Motor neuron (in vitro differentiated cells): ENCODE data around the gene PDE4D. TPM values are rescaled to one million over a fixed set of nuclear protein-coding genes. Genes with fewer than 3 reads are reported as not detected.
"Not testable (repeated sequence)": the region's sequence is repeated elsewhere in the genome, so short reads cannot be mapped to it uniquely, and the experiment has no call there.

Experiments
- ATAC-seq, 8 experiments: fragments of 200-7000 bp; cut with Tn5 transposase; replicated peaks in 6 of 8; 2 replicates each; pipeline ENCODE4 v1.8.0; 2021; ENCODE audit warnings: mild to moderate bottlenecking in 8 of 8, moderate library complexity in 8 of 8
- H3K27ac ChIP-seq, 2 donors: fragments of 250-450 bp; sonication (Bioruptor Pico); 2 replicates each; pipeline ENCODE4 v1.9.0; 2021; ENCODE audit warnings: antibody characterized with exemption in 2 of 2, mild to moderate bottlenecking in 2 of 2, moderate library complexity in 1 of 2
- H3K4me1 ChIP-seq, 2 donors: fragments of 250-450 bp; sonication (Bioruptor Pico); replicated peaks in 1 of 2; 2 replicates each; pipeline ENCODE4 v1.6.1; 2021; ENCODE audit warnings: antibody characterized with exemption in 2 of 2, mild to moderate bottlenecking in 2 of 2, moderate library complexity in 1 of 2
- H3K4me3 ChIP-seq, 5 donors: fragments of 250-450 bp; sonication (Bioruptor Pico); 2 replicates each; pipeline ENCODE4 v1.9.0; 2021; ENCODE audit warnings: antibody characterized with exemption in 5 of 5, mild to moderate bottlenecking in 5 of 5, moderate library complexity in 4 of 5
- WGBS, 10 experiments: fragments of 450-650 bp; shearing (Covaris generic); methylation state at CpG; one replicate each; pipeline ENCODE4 v1.0.0; 2022; 5-methylcytosine and 5-hydroxymethylcytosine counted together
- in situ Hi-C, 9 experiments: fragments of 400-800 bp; cut with MboI; loops; one replicate each; pipeline ENCODE4 v1.15.0; 2021; ENCODE audit warnings: low sequenced_read_pairs in 9 of 9, low pct_unique_long_range_greater_than_20kb in 2 of 9; ENCODE audit not compliant: unreplicated experiment in 9 of 9
- total RNA-seq, 8 experiments: library from RNA; unstranded; fragments of 300-600 nt; gene quantifications; 2 replicates each; pipeline versions ENCODE4 v1.2.3 to v1.2.4, GENCODE V29; 2022

Gene PDE4D
- total RNA-seq, 8 experiments from 2014 or later, result 10.1 to 57.2 (median 23.7) TPM

DNA sequence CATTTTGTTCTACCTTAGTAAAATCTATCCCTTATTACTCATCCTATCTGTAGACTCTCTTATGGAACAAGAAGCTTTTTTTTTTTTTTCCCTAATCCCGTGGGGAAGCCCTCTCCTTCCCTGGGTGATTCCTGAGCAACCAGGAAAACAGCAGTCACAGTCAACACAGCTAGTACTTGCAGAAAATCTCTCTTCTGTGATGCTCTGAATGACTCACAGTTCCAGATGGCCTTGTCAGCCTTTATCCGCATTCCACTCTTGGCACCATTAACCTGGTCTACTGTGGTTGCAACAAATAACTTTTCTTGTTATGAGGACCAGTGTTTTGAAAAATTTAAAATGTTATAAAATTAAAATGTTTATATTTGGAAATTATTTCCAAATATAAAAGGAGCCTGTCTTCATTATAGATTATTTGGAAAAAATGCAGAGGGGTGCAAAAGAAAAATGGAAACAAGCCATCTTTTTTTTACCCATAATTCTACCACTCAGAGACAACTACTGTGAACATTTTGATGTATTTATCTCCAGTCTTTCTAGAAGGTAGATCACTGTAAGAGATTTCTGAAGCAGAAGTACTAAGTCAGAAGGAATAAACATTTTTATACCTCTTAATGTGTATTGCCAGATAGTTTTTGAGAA, 824.0 kb downstream of the PDE4D start:
- H3K27ac ChIP-seq, result no peak overlapping the region
- H3K4me1 ChIP-seq, result no peaks in the 10 kb centered on the region
- no peak overlapping the region for H3K4me3 ChIP-seq
- 11 to 80% (median 57%) methylated on average over 1 to 2 of the region's 2 CpGs; no CpG with 5 or more reads in 1 of the 10 experiments for WGBS, 10 experiments
- ATAC-seq, result peak; percentile 39 to 98 (median 66)
- in situ Hi-C loops, result no loop called here

DNA sequence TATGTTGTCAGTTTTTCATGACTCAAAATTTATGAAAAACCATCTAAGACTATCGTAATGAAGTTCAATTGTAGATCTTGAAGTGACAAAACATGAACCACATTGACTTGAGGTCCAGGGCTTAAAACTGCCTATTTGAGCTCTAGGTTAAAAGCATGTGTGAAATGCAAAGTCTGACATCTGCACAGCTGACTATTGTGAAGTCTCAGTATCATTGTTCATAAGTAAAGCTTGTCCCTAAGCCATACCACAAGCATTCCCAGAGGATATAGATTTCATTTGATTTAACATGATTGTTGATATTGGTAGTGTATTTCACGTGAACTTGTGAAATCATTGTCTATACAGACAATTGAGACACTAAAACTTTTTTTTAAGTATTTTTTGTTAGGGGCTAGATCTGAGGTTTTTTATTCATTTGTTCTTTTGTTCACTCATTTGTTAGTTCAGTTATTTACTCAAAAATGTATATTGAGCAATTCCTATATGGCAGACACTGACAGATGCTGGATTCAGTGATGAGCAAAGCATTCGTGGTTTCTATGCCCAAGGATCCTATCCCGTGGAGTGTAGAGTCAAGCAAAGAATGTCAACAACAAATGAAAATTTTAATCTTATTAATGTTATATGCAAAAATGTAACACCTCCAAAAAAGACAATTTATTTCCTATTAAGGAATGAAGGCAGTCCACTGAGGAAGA, 825.4 kb downstream of the PDE4D start:
- no peak for ATAC-seq
- 59 to 100% (median 90%) methylated on average over 2 to 4 of the region's 4 CpGs; no CpG with 5 or more reads in 1 of the 10 experiments for WGBS, 10 experiments
- no peak overlapping the region for H3K4me3 ChIP-seq
- no peaks in the 10 kb centered on the region for H3K4me1 ChIP-seq
- H3K27ac ChIP-seq, result no peak overlapping the region
- in situ Hi-C loops, result no loop called here

DNA sequence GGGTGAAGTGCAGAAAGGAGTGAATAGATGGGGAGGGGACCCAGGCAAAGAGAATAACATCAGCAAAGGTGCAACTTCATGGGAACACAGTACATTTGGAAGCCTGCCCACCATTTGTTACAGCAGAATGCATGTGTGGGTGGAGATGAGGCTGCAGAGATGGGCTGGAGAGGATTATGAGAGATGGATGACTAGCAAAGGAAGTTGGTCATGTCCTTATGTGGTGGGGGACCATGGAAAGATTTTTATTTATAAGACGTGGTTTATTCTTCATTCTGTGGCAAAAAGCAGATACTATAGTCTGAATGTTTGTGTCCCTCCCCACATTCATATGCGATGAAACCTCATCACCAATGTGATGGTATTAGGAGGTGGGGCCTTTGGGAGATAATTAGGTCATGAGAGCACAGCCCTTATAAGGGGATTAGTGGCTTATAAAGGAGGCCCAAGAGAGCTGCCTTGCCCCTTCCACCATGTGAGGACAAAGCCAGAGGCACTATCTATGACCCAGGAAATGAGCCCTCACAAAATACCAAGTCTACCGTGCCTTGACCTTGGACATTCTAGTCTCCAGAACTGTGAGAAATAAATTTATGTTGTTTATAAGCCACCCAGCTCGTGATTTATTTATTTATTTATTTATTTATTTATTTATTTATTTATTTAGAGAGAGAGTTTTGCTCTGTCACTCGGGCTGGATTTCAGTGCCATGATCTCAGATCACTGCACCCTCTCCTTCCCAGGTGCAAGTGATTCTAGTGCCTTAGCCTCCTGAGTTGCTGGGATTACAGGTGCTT, 827.0 kb downstream of the PDE4D start:
- no peak overlapping the region for H3K27ac ChIP-seq
- no peak overlapping the region for H3K4me3 ChIP-seq
- 25 to 100% (median 86%) methylated on average over 1 to 4 of the region's 5 CpGs for WGBS, 10 experiments
- ATAC-seq, result no peak
- in situ Hi-C loops, result no loop called here
- H3K4me1 ChIP-seq, result no peaks in the 10 kb centered on the region

DNA sequence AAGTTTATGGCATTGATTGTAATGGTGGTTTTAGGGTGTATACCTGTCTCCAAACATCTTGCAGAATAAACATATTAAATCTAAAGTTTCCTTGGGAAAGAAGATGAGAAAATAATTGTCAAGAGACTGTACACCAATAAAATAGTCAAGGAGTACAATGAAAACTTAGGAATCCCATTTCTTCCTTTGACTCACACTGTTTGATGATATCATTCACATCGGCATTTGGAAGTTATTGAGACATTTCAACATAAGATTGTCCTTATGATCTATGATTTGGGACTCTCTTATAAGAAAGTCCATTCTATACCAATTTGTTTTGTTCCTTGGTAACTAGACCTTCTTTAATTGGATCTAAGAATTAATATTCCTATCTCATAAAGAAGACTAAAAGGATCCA, 828.0 kb downstream of the PDE4D start:
- H3K27ac ChIP-seq, result no peak overlapping the region
- no peak for ATAC-seq
- in situ Hi-C loops, result no loop called here

DNA sequence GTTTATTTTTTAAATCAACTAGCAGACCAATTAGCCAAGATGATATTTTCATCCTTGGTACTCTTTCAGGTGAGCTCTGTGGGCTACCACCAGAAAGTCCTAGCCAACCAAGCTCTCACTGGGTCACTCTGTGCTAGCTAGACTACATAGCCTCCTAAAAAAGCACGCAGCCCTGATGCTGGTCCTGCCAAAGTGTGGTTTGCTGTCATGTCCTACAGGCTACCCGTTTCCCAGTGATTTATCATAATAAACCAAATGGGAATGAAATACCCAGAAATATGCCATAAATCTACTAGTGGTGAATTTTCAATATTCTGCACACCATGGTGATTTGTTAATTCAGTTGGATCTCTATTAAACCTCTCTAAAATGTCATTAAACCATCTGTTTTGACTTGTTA, 829.2 kb downstream of the PDE4D start:
- no peak for ATAC-seq
- 40 to 100% (median 70%) methylated on average over 1 to 2 of the region's 2 CpGs; no CpG with 5 or more reads in 3 of the 10 experiments for WGBS, 10 experiments
- Histone ChIP-seq H3K4me1 (no peaks in the 10 kb centered on the region), H3K4me3 (no peak overlapping the region), H3K27ac (no peak overlapping the region)
- in situ Hi-C loops, result no loop called here

More for the DNA sequence above, 828.0 kb downstream of the PDE4D start:
- Histone ChIP-seq H3K4me3 (no peak overlapping the region), H3K4me1 (no peaks in the 10 kb centered on the region)
- 0 to 100% (median 49%) methylated on average over 1 of the region's 1 CpG; no CpG with 5 or more reads in 2 of the 10 experiments for WGBS, 10 experiments

DNA sequence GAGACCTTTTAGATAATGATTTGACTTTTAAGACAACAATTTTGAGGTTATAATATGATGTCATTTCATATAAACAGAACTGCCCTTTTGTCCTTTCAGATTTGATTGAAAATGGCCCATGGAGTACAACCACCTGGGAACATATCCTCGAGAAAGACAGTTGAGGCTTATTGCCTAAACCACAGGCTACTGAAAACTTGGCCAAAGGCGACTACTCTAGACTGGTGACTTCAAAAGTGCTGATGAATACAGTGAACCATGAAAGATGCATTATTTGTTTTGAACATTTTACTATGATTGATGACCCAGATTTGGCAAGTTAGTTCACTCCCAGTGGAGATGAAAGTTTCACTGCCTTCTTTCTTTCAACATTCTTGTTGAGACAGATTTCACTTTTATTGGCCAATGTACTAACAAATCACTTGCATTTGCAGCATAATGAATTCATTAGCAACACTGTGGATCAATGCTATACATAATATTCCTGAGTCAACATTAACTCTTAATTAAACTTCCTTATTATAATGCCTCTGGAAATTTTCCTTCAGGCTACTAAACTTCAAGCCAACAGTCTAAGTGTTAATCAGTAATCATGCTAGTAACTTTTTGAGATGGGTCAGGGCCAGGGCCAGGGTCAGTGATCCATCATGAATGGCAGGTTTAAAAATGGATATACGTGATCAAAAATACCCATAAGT, 830.4 kb downstream of the PDE4D start:
- WGBS, 10 experiments, result 0 to 60% (median 40%) methylated on average over 1 to 3 of the region's 3 CpGs
- H3K4me1 ChIP-seq, result no peaks in the 10 kb centered on the region
- no peak overlapping the region for H3K4me3 ChIP-seq
- in situ Hi-C loops, result no loop called here
- H3K27ac ChIP-seq, result no peak overlapping the region
- ATAC-seq, result peak in 3 of 8 experiments; percentile 25 to 88 (median 65)

DNA sequence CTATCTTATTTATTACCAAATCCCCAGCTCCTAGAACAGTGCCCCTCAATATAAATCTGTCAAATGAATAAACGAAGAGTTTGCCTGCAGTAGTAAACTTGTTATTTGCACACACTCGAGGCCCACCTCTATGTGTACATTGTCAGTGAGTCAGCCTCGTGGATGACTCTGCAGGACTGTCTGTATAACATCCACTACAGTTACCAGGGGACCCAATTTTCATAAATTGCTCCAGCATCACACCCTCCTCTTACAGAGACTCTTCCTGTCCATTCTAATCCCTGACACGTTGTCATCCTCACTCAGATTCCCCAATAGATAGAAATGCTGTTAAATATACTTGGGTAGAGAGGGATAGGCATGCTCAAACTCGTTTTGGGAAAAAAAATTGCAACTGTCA, 832.1 kb downstream of the PDE4D start:
- peak in 7 of 8 experiments; percentile 35 to 99 (median 87) for ATAC-seq
- Histone ChIP-seq H3K27ac (no peak overlapping the region), H3K4me1 (no peaks in the 10 kb centered on the region), H3K4me3 (no peak overlapping the region)
- in situ Hi-C loops, result no loop called here
- 20 to 100% (median 68%) methylated on average over 1 to 5 of the region's 5 CpGs; no CpG with 5 or more reads in 3 of the 10 experiments for WGBS, 10 experiments

DNA sequence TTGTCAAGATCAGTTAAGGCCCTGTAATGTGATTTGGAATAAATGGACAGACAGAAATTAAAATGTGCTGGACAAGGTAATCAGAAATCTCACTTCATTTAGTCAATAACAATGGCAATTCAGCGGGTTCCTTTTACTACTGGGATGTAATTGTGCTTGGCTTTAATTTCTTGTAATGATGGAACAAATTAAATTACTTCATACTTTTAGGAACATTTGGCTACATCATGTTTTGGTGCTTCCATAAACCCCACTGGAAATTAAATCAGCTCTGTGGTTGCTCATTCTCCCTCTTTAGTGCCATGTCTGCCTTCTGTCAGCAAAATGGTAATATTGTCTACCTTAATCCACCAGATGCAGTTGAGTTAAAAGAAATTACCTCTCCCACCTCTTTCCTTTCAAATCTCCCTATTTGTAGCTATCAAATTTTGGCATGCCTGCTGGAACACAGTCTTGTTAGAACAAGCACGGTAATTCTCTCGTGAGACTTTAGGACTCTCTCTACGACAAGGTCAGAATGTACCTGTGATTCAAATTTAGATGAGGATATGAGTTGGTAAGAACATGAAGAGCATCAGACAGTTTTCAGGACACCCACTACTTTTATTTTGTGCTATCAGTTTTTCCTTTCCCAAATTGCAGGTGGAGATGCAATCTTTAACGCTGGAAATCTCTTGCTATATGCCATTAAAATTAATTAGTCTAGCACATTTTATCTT, 834.4 kb downstream of the PDE4D start:
- H3K27ac ChIP-seq, result no peak overlapping the region
- no peak for ATAC-seq
- WGBS, 10 experiments, result 67 to 100% (median 73%) methylated on average over 1 to 5 of the region's 5 CpGs
- H3K4me1 ChIP-seq, result no peaks in the 10 kb centered on the region
- no peak overlapping the region for H3K4me3 ChIP-seq
- in situ Hi-C loops, result no loop called here

DNA sequence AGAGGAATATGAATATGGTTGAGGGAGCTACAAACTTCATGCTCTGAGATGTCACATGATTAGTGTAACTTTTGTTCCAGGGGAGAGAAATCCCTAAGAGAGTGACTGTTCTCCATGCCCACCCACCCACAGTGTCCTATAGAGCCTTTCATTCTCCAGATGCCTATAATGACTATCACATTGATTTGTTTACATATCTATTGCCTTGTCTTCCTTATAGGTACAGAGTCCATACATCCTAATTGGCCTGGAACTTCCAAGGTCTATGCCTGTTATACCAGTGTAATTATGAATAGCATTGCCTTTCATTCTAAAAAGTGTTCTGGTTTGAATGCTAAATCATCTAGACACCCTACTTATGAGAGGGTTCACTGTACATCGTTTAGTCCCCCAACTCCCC, 835.3 kb downstream of the PDE4D start:
- H3K27ac ChIP-seq, result no peak overlapping the region
- WGBS, 10 experiments, result 20 to 100% (median 100%) methylated on average over 1 of the region's 1 CpG; no CpG with 5 or more reads in 4 of the 10 experiments
- no peak for ATAC-seq
- in situ Hi-C loops, result no loop called here
- no peaks in the 10 kb centered on the region for H3K4me1 ChIP-seq
- H3K4me3 ChIP-seq, result no peak overlapping the region

DNA sequence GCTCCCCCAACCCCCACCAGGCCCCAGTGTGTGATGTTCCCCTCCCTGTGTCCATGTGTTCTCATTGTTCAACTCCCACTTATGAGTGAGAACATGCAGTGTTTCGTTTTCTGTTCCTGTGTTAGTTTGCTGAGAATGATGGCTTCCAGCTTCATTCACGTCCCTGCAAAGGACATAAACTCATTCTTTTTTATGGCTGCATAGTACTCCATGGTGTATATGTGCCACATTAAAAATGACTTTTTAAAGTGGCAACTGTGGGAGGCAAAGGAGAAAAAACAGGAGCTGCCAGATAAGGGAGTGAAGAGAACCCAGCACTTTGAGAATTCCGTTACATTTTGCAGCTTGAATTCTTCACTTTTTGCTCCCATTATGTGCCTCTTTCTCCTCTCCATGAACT, 836.9 kb downstream of the PDE4D start:
- H3K27ac ChIP-seq, ATAC-seq, in situ Hi-C loops, H3K4me3 ChIP-seq, H3K4me1 ChIP-seq: not testable (repeated sequence)
- WGBS, 10 experiments, result 78 to 100% (median 100%) methylated on average over 1 to 3 of the region's 3 CpGs; no CpG with 5 or more reads in 6 of the 10 experiments

DNA sequence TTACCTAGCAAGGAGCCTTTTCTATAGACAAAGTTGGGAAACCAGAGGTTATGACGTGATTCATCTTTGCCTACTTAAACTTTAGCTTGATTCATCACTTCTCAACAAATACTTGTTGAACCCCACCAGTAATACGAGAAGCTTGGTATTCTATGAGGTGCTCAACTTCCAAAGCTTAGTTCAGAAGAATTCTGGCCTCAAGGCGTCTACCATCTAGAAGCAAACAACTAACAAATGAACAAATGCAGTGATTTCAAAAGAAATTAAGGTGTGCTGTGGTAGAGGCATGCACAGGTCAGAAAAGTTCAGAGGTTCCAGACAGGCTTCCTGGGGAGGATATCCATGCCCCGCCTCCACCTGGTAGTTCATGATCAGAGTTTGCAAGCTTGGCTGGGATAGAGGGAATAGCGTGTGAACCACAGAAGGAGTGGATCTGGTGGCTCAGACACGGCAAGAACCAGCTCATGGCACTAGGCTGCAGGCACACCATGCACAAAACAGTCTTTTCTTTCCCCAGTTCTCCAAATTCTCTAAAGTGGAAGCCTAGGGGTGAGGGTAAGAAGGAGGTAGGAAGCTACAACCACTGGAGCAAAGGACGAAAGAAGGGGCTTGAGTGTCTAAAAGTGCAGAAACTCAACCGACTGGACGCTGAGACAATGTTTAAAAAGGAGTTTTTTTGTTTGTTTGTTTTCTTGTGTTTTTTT, 837.6 kb downstream of the PDE4D start:
- no peak for ATAC-seq
- H3K27ac ChIP-seq, result no peak overlapping the region
- no peak overlapping the region for H3K4me3 ChIP-seq
- 68 to 100% (median 90%) methylated on average over 1 to 9 of the region's 9 CpGs for WGBS, 10 experiments
- peaks cover 0 to 6% of the 10 kb centered on the region in 2 donors for H3K4me1 ChIP-seq
- in situ Hi-C loops, result no loop called here
